Measurements from ENCODE around the gene TMEM225B. TPM values are rescaled to one million over a fixed set of nuclear protein-coding genes. Genes with fewer than 3 reads are reported as not detected.

The TMEM225B gene
- polyA plus RNA-seq, 1 donor from 2014 or later = 2.9 TPM

DNA sequence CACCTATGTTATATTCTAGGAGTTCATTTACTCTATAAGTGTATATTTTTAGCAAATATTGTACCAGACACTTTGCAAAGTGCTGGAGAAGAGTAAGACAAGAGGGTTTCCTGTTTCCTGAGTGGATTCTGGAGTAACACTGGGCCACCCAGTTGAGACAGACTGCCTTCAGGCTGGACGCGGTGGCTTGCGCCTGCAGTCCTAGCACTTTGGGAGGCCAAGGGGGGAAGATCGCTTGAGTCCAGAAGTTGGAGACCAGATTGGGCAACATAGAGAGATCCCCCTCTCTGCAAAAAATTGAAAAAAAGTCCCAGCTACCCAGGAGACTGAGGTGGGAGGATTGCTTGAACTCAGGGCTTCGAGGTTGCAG, 17.9 kb downstream of the TMEM225B start:
- H3K79me2 ChIP-seq (replicated peaks; ENCODE audit: insufficient read depth, low read length) = peaks cover 16% of the 10 kb centered on the region
- H4K20me1 ChIP-seq (ENCODE audit: insufficient read depth) = no peaks in the 10 kb centered on the region
- H2AFZ ChIP-seq (ENCODE audit: low read depth, low read length) = peak overlapping the region; percentile 95
- no peaks in the 10 kb centered on the region for H3K9me3 ChIP-seq (ENCODE audit: low read length)
- no peaks in the 10 kb centered on the region for H3K27me3 ChIP-seq (ENCODE audit: insufficient read depth, low read depth, low read length)
- H3F3A ChIP-seq (ENCODE audit: insufficient read depth, low read length, poor library complexity, severe bottlenecking) = no peaks in the 10 kb centered on the region
- peaks cover under 1% of the 10 kb centered on the region for H3K36me3 ChIP-seq (ENCODE audit: insufficient read depth, low read length)
- peak overlapping the region; percentile 83 for H3K27ac ChIP-seq (ENCODE audit: low read length)
- H3K9ac ChIP-seq (ENCODE audit: low read length) = no peak overlapping the region
- H3K4me3 ChIP-seq (ENCODE audit: low read length) = peak overlapping the region; percentile 99
- no peak overlapping the region for H3K4me2 ChIP-seq (ENCODE audit: low read length)
- TF ChIP-seq MXI1 (conservative IDR thresholded peaks at IDR 0.05; ENCODE audit: poor library complexity, severe bottlenecking) (no peak), TAF1 (IDR thresholded peaks at IDR 0.05; ENCODE audit: low read depth) (no peak), EZH2 (IDR thresholded peaks at IDR 0.05; ENCODE audit: borderline replicate concordance, insufficient read depth, low read length, poor library complexity, severe bottlenecking) (no peak)
- H3K9me2 ChIP-seq (ENCODE audit: insufficient read depth, low read length) = no peaks in the 10 kb centered on the region

DNA sequence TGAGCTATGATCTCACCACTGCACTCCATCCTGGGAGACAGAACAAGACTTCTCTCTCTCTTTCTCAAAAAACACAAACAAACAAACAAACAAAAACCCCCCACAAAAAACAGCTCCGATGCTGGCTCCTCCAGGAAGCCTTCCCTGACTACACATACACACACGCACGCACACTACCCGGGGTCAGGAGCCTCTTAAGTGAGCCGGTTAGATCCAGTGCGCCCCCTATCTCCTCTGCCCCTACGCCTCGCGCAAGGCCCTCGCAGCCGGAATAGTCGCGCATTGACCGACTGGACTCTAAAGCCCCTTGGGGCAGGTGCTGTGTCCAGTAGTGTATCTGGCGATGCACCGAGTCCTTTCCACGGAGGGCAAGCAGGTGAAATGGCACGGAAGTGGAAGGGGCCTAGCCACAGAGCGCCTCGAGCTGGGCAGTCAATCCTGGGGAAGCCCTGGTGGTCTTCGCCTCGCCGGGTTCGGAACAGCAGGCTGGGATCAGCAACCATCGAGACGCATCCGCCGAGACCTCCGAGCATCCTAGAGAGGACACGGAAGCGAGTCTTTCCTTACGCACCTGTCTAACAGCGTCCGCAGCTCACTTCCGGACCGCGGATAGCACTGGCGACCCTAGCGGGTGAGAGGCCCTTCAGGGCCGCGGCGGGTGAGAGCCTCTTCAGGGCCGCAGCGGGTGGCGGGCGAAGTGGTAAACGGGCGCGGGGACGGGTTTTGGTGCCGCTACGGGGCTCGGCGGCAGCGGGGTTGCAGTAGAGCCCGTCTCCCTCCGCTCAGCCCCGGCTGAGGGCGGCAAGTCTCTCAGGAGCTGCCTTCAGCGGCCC, 18.5 kb downstream of the TMEM225B start, which contains the start of gene ZSCAN25:
Gene ZSCAN25 (plus strand): TSS at position 588 of the 833 bp plus-strand sequence. CDS start 2,661 bp downstream, outside the sequence.
- Histone ChIP-seq H3K9me3 (ENCODE audit: low read length) (no peaks in the 10 kb centered on the region), H3K27me3 (ENCODE audit: insufficient read depth, low read depth, low read length) (no peaks in the 10 kb centered on the region), H3K9me2 (ENCODE audit: insufficient read depth, low read length) (no peaks in the 10 kb centered on the region), H3K27ac (ENCODE audit: low read length) (peak within 1 kb of the TSS; percentile 83), H3F3A (ENCODE audit: insufficient read depth, low read length, poor library complexity, severe bottlenecking) (no peaks in the 10 kb centered on the region), H3K4me2 (ENCODE audit: low read length) (peak within 1 kb of the TSS; percentile 63), H2AFZ (ENCODE audit: low read depth, low read length) (peak within 1 kb of the TSS; percentile 95), H4K20me1 (ENCODE audit: insufficient read depth) (no peaks in the 10 kb centered on the region), H3K4me3 (ENCODE audit: low read length) (peak within 1 kb of the TSS; percentile 99), H3K79me2 (replicated peaks; ENCODE audit: insufficient read depth, low read length) (peaks cover 16% of the 10 kb centered on the region), H3K9ac (ENCODE audit: low read length) (peak within 1 kb of the TSS; percentile 94), H3K36me3 (ENCODE audit: insufficient read depth, low read length) (peaks cover 6% of the 10 kb centered on the region)
- TF ChIP-seq MXI1 (conservative IDR thresholded peaks at IDR 0.05; ENCODE audit: poor library complexity, severe bottlenecking) = peak; percentile 81
- peak; percentile 68 for TF ChIP-seq SMC3 (conservative IDR thresholded peaks at IDR 0.05; ENCODE audit: poor library complexity)
- TF ChIP-seq, protein P1, sequence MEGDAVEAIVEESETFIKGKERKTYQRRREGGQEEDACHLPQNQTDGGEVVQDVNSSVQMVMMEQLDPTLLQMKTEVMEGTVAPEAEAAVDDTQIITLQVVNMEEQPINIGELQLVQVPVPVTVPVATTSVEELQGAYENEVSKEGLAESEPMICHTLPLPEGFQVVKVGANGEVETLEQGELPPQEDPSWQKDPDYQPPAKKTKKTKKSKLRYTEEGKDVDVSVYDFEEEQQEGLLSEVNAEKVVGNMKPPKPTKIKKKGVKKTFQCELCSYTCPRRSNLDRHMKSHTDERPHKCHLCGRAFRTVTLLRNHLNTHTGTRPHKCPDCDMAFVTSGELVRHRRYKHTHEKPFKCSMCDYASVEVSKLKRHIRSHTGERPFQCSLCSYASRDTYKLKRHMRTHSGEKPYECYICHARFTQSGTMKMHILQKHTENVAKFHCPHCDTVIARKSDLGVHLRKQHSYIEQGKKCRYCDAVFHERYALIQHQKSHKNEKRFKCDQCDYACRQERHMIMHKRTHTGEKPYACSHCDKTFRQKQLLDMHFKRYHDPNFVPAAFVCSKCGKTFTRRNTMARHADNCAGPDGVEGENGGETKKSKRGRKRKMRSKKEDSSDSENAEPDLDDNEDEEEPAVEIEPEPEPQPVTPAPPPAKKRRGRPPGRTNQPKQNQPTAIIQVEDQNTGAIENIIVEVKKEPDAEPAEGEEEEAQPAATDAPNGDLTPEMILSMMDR (IDR thresholded peaks at IDR 0.05; ENCODE audit: poor library complexity, severe bottlenecking) = peak; percentile 77
- peak; percentile 52 for TF ChIP-seq EP300 (conservative IDR thresholded peaks at IDR 0.05; ENCODE audit: poor library complexity, severe bottlenecking)
- no peak for TF ChIP-seq EZH2 (IDR thresholded peaks at IDR 0.05; ENCODE audit: borderline replicate concordance, insufficient read depth, low read length, poor library complexity, severe bottlenecking)
- TF ChIP-seq TAF1 (IDR thresholded peaks at IDR 0.05; ENCODE audit: low read depth) = peak; percentile 95
- TF ChIP-seq RAD21 (conservative IDR thresholded peaks at IDR 0.05) = peak; percentile 51
- TF ChIP-seq POLR2AphosphoS5 (IDR thresholded peaks at IDR 0.05) = peak; percentile 92
- TF ChIP-seq, protein P2, sequence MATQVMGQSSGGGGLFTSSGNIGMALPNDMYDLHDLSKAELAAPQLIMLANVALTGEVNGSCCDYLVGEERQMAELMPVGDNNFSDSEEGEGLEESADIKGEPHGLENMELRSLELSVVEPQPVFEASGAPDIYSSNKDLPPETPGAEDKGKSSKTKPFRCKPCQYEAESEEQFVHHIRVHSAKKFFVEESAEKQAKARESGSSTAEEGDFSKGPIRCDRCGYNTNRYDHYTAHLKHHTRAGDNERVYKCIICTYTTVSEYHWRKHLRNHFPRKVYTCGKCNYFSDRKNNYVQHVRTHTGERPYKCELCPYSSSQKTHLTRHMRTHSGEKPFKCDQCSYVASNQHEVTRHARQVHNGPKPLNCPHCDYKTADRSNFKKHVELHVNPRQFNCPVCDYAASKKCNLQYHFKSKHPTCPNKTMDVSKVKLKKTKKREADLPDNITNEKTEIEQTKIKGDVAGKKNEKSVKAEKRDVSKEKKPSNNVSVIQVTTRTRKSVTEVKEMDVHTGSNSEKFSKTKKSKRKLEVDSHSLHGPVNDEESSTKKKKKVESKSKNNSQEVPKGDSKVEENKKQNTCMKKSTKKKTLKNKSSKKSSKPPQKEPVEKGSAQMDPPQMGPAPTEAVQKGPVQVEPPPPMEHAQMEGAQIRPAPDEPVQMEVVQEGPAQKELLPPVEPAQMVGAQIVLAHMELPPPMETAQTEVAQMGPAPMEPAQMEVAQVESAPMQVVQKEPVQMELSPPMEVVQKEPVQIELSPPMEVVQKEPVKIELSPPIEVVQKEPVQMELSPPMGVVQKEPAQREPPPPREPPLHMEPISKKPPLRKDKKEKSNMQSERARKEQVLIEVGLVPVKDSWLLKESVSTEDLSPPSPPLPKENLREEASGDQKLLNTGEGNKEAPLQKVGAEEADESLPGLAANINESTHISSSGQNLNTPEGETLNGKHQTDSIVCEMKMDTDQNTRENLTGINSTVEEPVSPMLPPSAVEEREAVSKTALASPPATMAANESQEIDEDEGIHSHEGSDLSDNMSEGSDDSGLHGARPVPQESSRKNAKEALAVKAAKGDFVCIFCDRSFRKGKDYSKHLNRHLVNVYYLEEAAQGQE (IDR thresholded peaks at IDR 0.05; ENCODE audit: borderline replicate concordance) = peak; percentile 97
